NCI-H1417 (cell line): ENCODE data around the gene CLCNKA.
"Not testable (repeated sequence)": the region's sequence is repeated elsewhere in the genome, so short reads cannot be mapped to it uniquely, and the experiment has no call there.

Experiments
- DNase-seq, 3 experiments: peaks; one replicate each; lab custom pipeline; 2025; lab: John Stamatoyannopoulos, UW

The CLCNKA gene

GRCh38 chr1:16042096-16042495 is 20.3 kb downstream of the CLCNKA start:
- DNase-seq: no peak

- not testable (repeated sequence) for DNase-seq
Observed at GRCh38 chr1:16042654-16043053, 20.8 kb downstream of the CLCNKA start.

DNA sequence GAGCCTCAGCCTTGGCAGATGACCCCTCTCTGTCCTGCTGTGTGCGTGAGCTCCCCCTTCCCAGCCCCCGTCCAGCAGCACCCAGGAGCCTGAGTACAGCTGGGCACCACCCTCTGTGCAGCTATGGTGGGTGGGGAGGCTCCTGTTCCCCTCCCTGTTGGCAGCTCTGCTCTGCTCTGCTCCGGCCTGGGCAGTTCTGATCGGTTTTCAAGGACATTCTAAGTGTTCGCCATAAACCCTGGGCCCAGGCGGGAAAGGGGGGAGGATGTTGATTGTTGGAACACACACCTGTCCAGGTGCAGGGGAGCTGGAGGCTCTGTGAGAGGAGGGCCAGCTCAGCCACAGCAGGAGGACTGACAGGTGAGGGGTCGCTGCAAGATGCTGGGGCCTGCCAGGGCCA is 21.7 kb downstream of the CLCNKA start, which contains the start of gene CLCNKB:
Gene CLCNKB (plus strand): TSS at position 262 of the 400 bp plus-strand sequence. CDS start 711 bp downstream, outside the sequence.
- peak; percentile 40 to 73 (median 64) for DNase-seq

DNA sequence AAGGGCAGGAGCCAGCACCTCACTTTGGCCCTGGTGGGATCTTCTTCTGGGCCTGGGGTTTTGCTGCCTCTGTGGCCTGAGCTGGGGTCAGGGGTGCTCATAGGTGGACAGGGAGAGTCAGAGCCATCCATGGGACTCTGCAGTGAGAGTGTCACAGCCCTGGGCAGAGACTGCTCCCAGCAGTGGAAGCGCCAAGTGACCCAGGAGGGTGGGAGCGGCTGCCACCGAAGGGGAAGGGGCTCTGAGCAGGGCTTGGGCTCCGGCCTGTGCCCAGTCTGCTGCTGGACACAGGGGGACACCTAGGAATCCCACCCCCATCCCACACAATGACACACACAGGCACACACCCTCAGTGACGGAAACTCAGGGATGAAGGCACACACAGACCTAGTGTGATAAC is 22.1 kb downstream of the CLCNKA start:
- no peak for DNase-seq

GRCh38 chr1:16046842-16047241 is 25.0 kb downstream of the CLCNKA start:
- no peak for DNase-seq

GRCh38 chr1:16047791-16048475 is 26.1 kb downstream of the CLCNKA start:
- no peak for DNase-seq

DNA sequence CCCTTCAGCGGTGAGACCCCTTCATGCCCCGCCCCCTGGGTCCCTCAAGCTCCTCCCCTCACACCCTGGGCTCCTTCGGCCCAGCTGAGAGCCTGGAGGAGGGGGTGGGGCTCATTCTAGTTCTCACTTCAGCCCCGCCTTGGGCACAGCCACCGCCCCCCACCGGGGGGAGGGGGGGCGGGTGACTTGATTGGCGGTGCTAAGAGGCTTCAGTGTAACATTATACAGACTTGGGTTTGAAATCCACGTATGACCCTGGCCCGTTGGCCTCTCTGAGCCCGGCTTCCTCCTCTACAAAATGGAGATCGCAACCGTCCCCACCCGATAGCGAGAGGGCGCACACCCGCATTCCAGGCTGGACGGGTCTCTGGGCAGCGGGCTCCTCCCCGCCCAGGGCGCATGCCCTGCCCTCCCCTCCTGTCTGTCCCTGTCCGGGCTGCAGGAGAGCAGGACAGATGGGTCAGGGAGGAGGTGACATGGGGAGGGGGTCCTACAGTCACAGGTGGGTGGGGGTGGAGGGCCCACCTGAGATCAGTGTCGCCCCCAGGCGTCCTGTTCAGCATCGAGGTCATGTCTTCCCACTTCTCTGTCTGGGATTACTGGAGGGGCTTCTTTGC is 26.8 kb downstream of the CLCNKA start:
- peak; percentile 32 to 85 (median 69) for DNase-seq

GRCh38 chr1:16050328-16050727 is 28.5 kb downstream of the CLCNKA start:
- DNase-seq: no peak

DNA sequence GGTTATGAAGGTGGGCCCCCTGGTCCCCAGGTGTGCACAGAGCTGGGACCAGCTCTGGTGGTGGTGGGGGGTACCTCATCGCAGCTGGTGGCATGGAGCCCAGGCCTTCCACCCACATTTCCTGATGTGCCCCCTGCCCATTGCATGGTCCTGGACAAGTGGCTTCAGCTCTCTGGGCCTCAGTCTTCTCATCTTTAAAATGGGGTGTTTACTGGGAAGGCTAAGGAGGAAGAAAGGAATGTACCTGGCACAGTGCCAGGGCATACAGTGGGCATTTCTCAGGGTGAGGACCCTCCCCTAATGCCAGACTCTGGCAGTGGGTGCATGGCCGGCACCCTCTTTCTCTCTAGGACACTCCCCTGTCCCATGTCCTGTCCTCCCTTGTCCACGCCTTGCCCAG is 29.2 kb downstream of the CLCNKA start:
- no peak for DNase-seq

GRCh38 chr1:16051949-16052348 is 30.1 kb downstream of the CLCNKA start:
- DNase-seq: not testable (repeated sequence)

DNA sequence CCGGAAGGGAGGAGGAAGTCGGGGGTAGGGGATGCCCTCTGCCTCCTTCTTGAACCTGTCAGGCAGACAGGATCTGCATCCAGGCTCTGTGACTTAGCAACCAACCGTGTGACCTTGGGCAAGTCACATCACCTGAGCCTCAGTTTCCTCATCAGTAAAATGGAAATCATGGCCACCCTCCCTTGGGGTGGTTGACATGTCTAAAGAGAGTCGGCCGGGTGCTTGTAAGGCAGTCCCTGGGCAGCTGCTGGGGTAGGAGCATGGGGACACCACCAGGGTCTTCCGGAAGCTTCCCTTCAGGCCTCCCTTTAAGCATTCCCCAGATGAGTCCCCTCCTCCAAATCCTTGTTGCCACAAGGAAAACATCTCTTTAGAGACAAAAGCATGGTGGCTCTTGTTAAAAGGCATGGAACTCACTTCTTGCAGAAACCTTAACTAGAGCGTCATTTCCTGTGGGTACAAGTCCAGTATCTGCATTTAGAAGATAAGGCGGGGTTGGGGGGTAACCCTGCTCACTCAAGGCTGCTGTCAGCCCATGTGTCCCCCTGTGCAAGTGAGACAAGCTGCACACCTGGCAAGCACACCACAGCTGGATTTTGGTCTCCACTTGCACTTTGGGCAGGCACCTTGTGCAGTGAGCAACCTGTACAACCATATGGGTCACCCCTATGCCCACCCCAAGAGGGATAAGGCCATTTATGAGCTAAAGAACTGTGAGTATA is 32.1 kb downstream of the CLCNKA start:
- no peak for DNase-seq

- no peak for DNase-seq
Observed at GRCh38 chr1:16054598-16055540, 33.0 kb downstream of the CLCNKA start.

GRCh38 chr1:16055613-16056520 is 34.0 kb downstream of the CLCNKA start:
- peak; percentile 80 to 91 (median 82) for DNase-seq

GRCh38 chr1:16056521-16056912 is 34.7 kb downstream of the CLCNKA start:
- not testable (repeated sequence) for DNase-seq

GRCh38 chr1:16057314-16057915 is 35.6 kb downstream of the CLCNKA start:
- not testable (repeated sequence) for DNase-seq

- DNase-seq: not testable (repeated sequence)
Observed at GRCh38 chr1:16058394-16059120, 36.7 kb downstream of the CLCNKA start.

DNA sequence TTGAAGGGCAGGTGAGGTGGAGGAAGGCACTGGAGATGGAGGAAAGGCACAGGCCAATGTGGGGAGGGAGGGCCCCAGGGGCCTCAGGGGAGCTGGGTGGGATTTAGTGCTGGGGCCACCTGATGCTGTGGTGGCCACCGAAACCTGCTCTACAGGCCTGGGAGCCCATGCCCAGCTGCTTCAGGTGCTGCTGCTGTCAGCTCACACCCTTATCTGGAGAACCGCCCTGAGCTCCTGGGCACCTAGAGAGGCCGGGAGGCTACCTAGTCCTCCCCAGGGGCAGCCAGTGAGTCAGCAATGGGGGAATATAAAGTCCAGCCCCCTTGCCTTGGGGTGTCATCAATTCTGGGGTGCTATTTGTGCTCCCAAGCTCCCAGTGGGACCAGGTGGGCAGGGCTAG is 39.4 kb downstream of the CLCNKA start:
- DNase-seq: no peak

DNA sequence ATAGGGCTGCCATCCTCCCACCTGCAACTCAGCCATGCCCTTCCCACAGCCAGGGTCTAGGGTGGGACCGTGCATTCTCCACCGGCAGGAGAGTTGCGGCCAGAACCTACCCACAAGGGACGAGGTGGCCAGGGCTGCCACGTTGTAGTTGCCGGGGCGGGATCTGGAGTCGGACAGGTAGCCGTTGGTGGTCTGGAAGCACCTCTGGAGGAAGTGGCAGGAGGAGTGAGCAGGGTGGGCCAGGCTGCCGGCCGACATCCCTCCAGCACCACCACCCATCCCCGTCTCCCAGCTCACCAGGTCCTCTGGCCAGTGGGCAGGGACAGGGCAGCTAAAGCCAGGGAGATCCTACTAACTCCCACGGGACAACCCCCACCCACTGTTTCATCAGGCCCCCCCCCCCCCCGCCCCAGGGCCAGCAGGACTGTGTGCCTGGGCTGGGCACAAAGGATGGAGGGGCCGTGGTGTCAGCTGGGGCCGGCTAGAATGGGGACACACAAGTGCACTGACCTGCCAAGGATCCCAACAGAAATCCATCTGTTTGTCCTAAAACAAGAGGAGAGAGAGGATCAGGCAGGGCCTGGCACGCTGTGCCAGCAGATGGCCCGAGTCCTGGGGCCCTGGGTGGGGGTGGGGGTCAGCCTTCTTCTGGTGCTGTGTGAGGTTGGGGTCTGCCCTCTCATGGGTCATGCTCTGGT is 40.3 kb downstream of the CLCNKA start:
- not testable (repeated sequence) for DNase-seq

- DNase-seq: not testable (repeated sequence)
Observed at GRCh38 chr1:16062687-16063075, 40.8 kb downstream of the CLCNKA start.
